HEK293 (cell line): Measurements from ENCODE around the gene MSRB1.

Experiments used
- CTCF ChIA-PET: fragments of 350-600 bp; formaldehyde crosslinking; extraction: SDS; loops from one replicate; lab custom pipeline; 2021; ENCODE audit warnings: antibody characterized with exemption; lab: Yijun Ruan, JAX
- POLR2A ChIA-PET: fragments of 300-600 bp; formaldehyde crosslinking; extraction: SDS; loops from one replicate; lab custom pipeline; 2020; ENCODE audit warnings: antibody characterized with exemption, inconsistent platforms; lab: Yijun Ruan, JAX
- H3K27ac ChIP-seq: fragments of 200-500 bp; sonication (Bioruptor generic); 2 replicates; pipeline ENCODE4 v1.5.1; 2014; ENCODE audit warnings: low read depth, low read length, control low read depth, inconsistent platforms; ENCODE audit errors: extremely low read depth
- H3K36me3 ChIP-seq, 2 experiments: fragments of 200-500 bp in 1 of 2; sonication (Bioruptor generic) in 1 of 2; 1 replicate in 1 of 2; 2 replicates in 1 of 2; pipeline ENCODE4 v1.5.1; 2014 to 2017; ENCODE audit warnings: inconsistent platforms in 2 of 2, low read length in 2 of 2; ENCODE audit not compliant: control insufficient read depth in 2 of 2, insufficient read depth in 1 of 2
- H3K4me1 ChIP-seq: fragments of 200-500 bp; sonication (Bioruptor generic); 2 replicates; pipeline ENCODE4 v1.5.1; 2014; ENCODE audit warnings: mild to moderate bottlenecking, low read length, inconsistent platforms; ENCODE audit not compliant: control insufficient read depth, insufficient read depth
- H3K4me3 ChIP-seq: 2 replicates; pipeline ENCODE4 v1.5.1; 2011; ENCODE audit warnings: low read depth, mild to moderate bottlenecking, control low read depth, low read length, moderate library complexity
- H3K9me3 ChIP-seq: fragments of 200-500 bp; sonication (Bioruptor generic); 2 replicates; pipeline ENCODE4 v1.5.1; 2014; ENCODE audit warnings: low read depth, low read length, inconsistent platforms; ENCODE audit not compliant: control insufficient read depth, insufficient read depth
- HOXC10 ChIP-seq: sonication (generic); formaldehyde crosslinking; IDR thresholded peaks from 2 replicates; pipeline ENCODE4 v1.8.1; 2023; ENCODE audit warnings: mild to moderate bottlenecking, missing genetic modification reagents
- KLF9 ChIP-seq: fragments of 450-650 bp; formaldehyde crosslinking; IDR thresholded peaks from 2 replicates; pipeline ENCODE4 v1.5.1; 2016; ENCODE audit warnings: missing biosample characterization, missing genetic modification characterization, low read depth
- PRDM1 ChIP-seq: fragments of 450-650 bp; formaldehyde crosslinking; IDR thresholded peaks from 2 replicates; pipeline ENCODE4; 2016; ENCODE audit warnings: missing biosample characterization, missing genetic modification characterization
- SETDB1 ChIP-seq: IDR thresholded peaks from one replicate; pipeline ENCODE4 v1.6.1; 2017; ENCODE audit warnings: mild to moderate bottlenecking, low read length, moderate library complexity, mixed read lengths; ENCODE audit not compliant: insufficient read length
- SP2 ChIP-seq: fragments of 450-650 bp; formaldehyde crosslinking; IDR thresholded peaks from 2 replicates; pipeline ENCODE4 v1.5.1; 2016; ENCODE audit warnings: missing biosample characterization, missing genetic modification characterization
- TRIM28 ChIP-seq: IDR thresholded peaks from 2 replicates; pipeline ENCODE4 v1.6.1; 2011; ENCODE audit warnings: low read length, control low read depth, borderline replicate concordance
- ZBTB17 ChIP-seq: fragments of 450-650 bp; formaldehyde crosslinking; IDR thresholded peaks from 2 replicates; pipeline ENCODE4 v1.5.1; 2016; ENCODE audit warnings: missing biosample characterization, missing genetic modification characterization
- ZBTB8A ChIP-seq: fragments of 450-650 bp; formaldehyde crosslinking; IDR thresholded peaks from 2 replicates; pipeline ENCODE4 v1.5.1; 2016; ENCODE audit warnings: missing biosample characterization, missing genetic modification characterization
- ZFHX2 ChIP-seq: fragments of 450-650 bp; formaldehyde crosslinking; conservative IDR thresholded peaks from 2 replicates; pipeline ENCODE4 v1.5.1; 2016; ENCODE audit warnings: missing biosample characterization, missing genetic modification characterization
- ZNF10 ChIP-seq: fragments of 450-650 bp; formaldehyde crosslinking; IDR thresholded peaks from 2 replicates; pipeline ENCODE4 v1.5.1; 2017; ENCODE audit warnings: missing biosample characterization, missing genetic modification characterization
- ZNF132 ChIP-seq: fragments of 450-650 bp; formaldehyde crosslinking; IDR thresholded peaks from 2 replicates; pipeline ENCODE4 v1.5.1; 2017; ENCODE audit warnings: missing biosample characterization, missing genetic modification characterization, borderline replicate concordance
- ZNF157 ChIP-seq: fragments of 450-650 bp; formaldehyde crosslinking; IDR thresholded peaks from 2 replicates; pipeline ENCODE4 v1.5.1; 2016; ENCODE audit warnings: missing biosample characterization, missing genetic modification characterization
- ZNF184 ChIP-seq: fragments of 450-650 bp; IDR thresholded peaks from 2 replicates; pipeline ENCODE4 v1.5.1; 2018; ENCODE audit warnings: missing biosample characterization, mild to moderate bottlenecking, missing genetic modification characterization
- ZNF239 ChIP-seq: fragments of 450-650 bp; formaldehyde crosslinking; IDR thresholded peaks from 2 replicates; pipeline ENCODE4 v1.5.1; 2016; ENCODE audit warnings: missing biosample characterization, missing genetic modification characterization
- ZNF341 ChIP-seq: fragments of 450-650 bp; formaldehyde crosslinking; IDR thresholded peaks from 2 replicates; pipeline ENCODE4; 2016; ENCODE audit warnings: low read depth, missing biosample characterization, missing genetic modification characterization
- ZNF558 ChIP-seq: fragments of 450-650 bp; formaldehyde crosslinking; IDR thresholded peaks from 2 replicates; pipeline ENCODE4 v1.5.1; 2016; ENCODE audit warnings: missing biosample characterization, missing genetic modification characterization
- ZNF600 ChIP-seq: fragments of 450-650 bp; formaldehyde crosslinking; IDR thresholded peaks from 2 replicates; pipeline ENCODE4 v1.5.1; 2016; ENCODE audit warnings: missing biosample characterization, missing genetic modification characterization
- ZNF629 ChIP-seq: fragments of 450-650 bp; formaldehyde crosslinking; IDR thresholded peaks from 2 replicates; pipeline ENCODE4 v1.5.1; 2017; ENCODE audit warnings: missing biosample characterization, missing genetic modification characterization
- ZNF707 ChIP-seq: fragments of 450-650 bp; formaldehyde crosslinking; IDR thresholded peaks from 2 replicates; pipeline ENCODE4 v1.5.1; 2016; ENCODE audit warnings: missing biosample characterization, missing genetic modification characterization
- TF ChIP-seq, protein P1 (sequence below): fragments of 450-650 bp; formaldehyde crosslinking; IDR thresholded peaks from 2 replicates; pipeline ENCODE4 v1.5.1; 2016; ENCODE audit warnings: missing biosample characterization, missing genetic modification characterization
- TF ChIP-seq, protein P2 (sequence below): fragments of 450-650 bp; formaldehyde crosslinking; IDR thresholded peaks from 2 replicates; pipeline ENCODE4 v1.5.1; 2016; ENCODE audit warnings: missing biosample characterization, missing genetic modification characterization
- TF ChIP-seq, protein P3 (sequence below): fragments of 450-650 bp; formaldehyde crosslinking; IDR thresholded peaks from 2 replicates; pipeline ENCODE4 v1.5.1; 2016; ENCODE audit warnings: missing biosample characterization, missing genetic modification characterization, low read depth
- TF ChIP-seq, protein P4 (sequence below): fragments of 450-650 bp; formaldehyde crosslinking; IDR thresholded peaks from 2 replicates; pipeline ENCODE4 v1.5.1; 2016; ENCODE audit warnings: missing biosample characterization, missing genetic modification characterization
- TF ChIP-seq, protein P5 (sequence below): fragments of 450-650 bp; formaldehyde crosslinking; IDR thresholded peaks from 2 replicates; pipeline ENCODE4; 2016; ENCODE audit warnings: missing biosample characterization, missing genetic modification characterization

MSRB1 gene

DNA sequence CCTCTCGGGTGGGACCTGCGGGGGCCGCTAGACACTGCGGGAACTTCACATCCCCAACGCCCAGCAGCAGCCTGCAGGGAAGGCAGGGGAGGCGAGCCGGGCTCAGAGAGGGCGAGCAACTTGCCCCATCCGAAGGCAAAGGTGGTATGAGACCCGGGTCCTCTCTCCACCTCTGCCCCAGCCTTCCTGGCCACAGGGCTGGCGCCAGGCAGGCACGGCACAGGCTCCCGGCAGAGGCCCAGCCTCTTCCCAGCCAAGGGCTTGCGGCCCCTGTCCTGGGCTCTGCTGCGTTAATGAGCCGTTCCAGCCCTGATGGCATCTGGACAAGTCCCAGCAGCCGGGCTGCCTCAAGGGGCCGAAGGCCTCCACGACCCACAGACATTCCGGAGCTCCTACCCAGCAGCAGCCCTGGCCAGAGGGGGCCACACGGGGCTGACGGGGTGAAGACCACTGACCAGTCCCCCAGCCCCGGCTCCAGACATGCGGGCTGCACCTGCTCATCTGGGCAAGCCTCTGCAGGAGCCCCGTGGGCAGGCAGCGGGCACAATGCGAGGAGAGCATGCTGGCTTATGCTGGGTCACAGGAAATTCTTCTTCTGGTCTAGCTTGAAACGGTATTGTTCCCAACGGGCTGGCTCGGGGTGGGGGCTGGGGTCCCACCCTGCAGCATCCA lies 23.5 kb downstream of the MSRB1 start:
- ChIA-PET CTCF (interaction anchor here (1.6 kb wide), 1 partner anchor 19 kb away, joined by 4 read pairs; no protein-coding TSS in a partner anchor), POLR2A (interaction anchor here (0.6 kb wide), 1 partner anchor 198 kb away, joined by 4 read pairs; no protein-coding TSS in a partner anchor)
- Histone ChIP-seq H3K27ac (no peak overlapping the region), H3K4me3 (no peak overlapping the region), H3K4me1 (no peaks in the 10 kb centered on the region; the same call in 1 of the 2 replicates), H3K9me3 (no peaks in the 10 kb centered on the region), H3K36me3 (no peaks in the 10 kb centered on the region)
- no peak for TF ChIP-seq ZNF629 (tag by site-specific recombination)
- no peak for TF ChIP-seq ZNF239 (tag by site-specific recombination)
- TF ChIP-seq ZBTB8A (tag by site-specific recombination), result 0 out of 2 replicates have a peak, but pooled peaks have one; percentile 28
- TF ChIP-seq SP2 (tag by site-specific recombination), result 0 out of 2 replicates have a peak, but pooled peaks have one; percentile 9
- no peak for TF ChIP-seq HOXC10 (CRISPR knock-in tag)
- TF ChIP-seq, protein P1, sequence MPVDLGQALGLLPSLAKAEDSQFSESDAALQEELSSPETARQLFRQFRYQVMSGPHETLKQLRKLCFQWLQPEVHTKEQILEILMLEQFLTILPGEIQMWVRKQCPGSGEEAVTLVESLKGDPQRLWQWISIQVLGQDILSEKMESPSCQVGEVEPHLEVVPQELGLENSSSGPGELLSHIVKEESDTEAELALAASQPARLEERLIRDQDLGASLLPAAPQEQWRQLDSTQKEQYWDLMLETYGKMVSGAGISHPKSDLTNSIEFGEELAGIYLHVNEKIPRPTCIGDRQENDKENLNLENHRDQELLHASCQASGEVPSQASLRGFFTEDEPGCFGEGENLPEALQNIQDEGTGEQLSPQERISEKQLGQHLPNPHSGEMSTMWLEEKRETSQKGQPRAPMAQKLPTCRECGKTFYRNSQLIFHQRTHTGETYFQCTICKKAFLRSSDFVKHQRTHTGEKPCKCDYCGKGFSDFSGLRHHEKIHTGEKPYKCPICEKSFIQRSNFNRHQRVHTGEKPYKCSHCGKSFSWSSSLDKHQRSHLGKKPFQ (tag by site-specific recombination), result no peak
- peak; percentile 23; the same call in 1 of the 2 replicates for TF ChIP-seq ZNF600
- TF ChIP-seq ZBTB17 (tag by site-specific recombination), result peak; percentile 41; the same call in 1 of the 2 replicates
- TF ChIP-seq ZNF132 (tag by site-specific recombination), result no peak
- TF ChIP-seq ZNF707, result no peak

DNA sequence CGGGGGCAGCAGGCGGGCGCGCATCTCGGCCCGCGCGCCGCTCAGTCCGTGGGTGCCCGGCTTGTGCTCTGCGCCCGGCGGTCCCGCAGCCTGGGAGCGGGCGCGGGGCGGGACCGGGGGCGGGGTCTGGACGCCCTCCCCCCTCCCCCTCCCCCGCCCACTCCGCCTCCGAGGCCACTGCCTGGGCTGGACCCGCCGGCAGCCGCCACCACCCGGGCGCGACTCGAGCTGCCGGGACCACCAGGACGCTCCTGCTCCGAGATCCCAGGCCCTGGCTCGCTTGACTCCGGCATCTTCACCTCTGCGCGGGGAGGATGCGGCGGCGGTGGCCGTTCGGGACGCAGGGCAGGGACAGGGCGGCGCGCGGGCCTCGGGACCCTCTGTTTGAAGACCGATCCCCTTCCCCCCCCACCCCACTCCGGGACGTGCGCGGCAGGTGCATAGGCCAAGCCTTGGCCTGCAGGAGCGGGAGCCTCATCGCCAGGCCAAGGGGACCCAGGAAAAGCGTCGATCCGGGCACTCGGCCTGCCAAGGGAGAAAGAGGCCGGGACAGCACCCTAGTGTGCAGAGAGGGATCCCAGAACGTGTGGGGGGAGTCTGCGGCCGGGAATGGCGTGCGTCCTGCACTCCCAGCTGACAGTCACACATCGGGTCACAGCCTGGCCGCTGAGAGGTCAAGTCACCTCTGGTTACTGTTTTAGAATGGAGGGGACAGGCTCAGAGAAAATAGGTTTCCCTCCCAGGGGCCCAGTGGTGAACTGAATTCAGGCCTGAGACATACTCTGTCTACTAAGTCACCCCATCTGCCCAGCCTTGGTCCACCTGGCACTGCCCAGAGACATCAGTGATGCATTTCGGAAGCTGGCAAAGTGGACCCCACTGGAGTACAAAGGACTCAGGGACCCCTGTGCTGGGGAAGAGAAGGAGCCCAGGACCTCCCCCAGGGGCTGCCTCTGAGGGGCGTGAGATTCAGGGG lies 24.4 kb downstream of the MSRB1 start, which contains the start of gene HS3ST6:
HS3ST6 (minus strand) TSS at position 65 of the 976 bp plus-strand sequence. CDS start 92 bp downstream, outside the sequence.
- H3K4me1 ChIP-seq, result no peaks in the 10 kb centered on the region; the same call in 1 of the 2 replicates
- no peaks in the 10 kb centered on the region for H3K9me3 ChIP-seq
- H3K4me3 ChIP-seq, result no peak within 1 kb of the TSS
- H3K36me3 ChIP-seq, result no peaks in the 10 kb centered on the region
- ChIA-PET CTCF (interaction anchor here (1.6 kb wide), 1 partner anchor 18 kb away, joined by 4 read pairs; no protein-coding TSS in a partner anchor), POLR2A (no interaction called here)
- H3K27ac ChIP-seq, result no peak within 1 kb of the TSS
- TF ChIP-seq ZNF10 (tag by site-specific recombination) (no peak), TRIM28 (no peak), ZNF184 (tag by site-specific recombination) (no peak), ZFHX2 (tag by site-specific recombination) (peak; percentile 29; the same call in 1 of the 2 replicates), ZNF341 (tag by site-specific recombination) (no peak), ZNF558 (tag by site-specific recombination) (no peak), SETDB1 (no peak), KLF9 (tag by site-specific recombination) (0 out of 2 replicates have a peak, but pooled peaks have one; percentile 18), ZNF600 (0 out of 2 replicates have a peak, but pooled peaks have one; percentile 25), ZNF157 (tag by site-specific recombination) (no peak), PRDM1 (tag by site-specific recombination) (no peak)
- TF ChIP-seq, protein P2, sequence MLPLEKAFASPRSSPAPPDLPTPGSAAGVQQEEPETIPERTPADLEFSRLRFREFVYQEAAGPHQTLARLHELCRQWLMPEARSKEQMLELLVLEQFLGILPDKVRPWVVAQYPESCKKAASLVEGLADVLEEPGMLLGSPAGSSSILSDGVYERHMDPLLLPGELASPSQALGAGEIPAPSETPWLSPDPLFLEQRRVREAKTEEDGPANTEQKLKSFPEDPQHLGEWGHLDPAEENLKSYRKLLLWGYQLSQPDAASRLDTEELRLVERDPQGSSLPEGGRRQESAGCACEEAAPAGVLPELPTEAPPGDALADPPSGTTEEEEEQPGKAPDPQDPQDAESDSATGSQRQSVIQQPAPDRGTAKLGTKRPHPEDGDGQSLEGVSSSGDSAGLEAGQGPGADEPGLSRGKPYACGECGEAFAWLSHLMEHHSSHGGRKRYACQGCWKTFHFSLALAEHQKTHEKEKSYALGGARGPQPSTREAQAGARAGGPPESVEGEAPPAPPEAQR (tag by site-specific recombination), result no peak
- TF ChIP-seq, protein P3, sequence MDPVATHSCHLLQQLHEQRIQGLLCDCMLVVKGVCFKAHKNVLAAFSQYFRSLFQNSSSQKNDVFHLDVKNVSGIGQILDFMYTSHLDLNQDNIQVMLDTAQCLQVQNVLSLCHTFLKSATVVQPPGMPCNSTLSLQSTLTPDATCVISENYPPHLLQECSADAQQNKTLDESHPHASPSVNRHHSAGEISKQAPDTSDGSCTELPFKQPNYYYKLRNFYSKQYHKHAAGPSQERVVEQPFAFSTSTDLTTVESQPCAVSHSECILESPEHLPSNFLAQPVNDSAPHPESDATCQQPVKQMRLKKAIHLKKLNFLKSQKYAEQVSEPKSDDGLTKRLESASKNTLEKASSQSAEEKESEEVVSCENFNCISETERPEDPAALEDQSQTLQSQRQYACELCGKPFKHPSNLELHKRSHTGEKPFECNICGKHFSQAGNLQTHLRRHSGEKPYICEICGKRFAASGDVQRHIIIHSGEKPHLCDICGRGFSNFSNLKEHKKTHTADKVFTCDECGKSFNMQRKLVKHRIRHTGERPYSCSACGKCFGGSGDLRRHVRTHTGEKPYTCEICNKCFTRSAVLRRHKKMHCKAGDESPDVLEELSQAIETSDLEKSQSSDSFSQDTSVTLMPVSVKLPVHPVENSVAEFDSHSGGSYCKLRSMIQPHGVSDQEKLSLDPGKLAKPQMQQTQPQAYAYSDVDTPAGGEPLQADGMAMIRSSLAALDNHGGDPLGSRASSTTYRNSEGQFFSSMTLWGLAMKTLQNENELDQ (tag by site-specific recombination), result no peak
- TF ChIP-seq, protein P4, sequence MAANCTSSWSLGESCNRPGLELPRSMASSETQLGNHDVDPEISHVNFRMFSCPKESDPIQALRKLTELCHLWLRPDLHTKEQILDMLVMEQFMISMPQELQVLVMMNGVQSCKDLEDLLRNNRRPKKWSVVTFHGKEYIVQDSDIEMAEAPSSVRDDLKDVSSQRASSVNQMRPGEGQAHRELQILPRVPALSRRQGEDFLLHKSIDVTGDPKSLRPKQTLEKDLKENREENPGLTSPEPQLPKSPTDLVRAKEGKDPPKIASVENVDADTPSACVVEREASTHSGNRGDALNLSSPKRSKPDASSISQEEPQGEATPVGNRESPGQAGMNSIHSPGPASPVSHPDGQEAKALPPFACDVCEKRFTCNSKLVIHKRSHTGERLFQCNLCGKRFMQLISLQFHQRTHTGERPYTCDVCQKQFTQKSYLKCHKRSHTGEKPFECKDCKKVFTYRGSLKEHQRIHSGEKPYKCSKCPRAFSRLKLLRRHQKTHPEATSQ (tag by site-specific recombination), result no peak
- TF ChIP-seq, protein P5, sequence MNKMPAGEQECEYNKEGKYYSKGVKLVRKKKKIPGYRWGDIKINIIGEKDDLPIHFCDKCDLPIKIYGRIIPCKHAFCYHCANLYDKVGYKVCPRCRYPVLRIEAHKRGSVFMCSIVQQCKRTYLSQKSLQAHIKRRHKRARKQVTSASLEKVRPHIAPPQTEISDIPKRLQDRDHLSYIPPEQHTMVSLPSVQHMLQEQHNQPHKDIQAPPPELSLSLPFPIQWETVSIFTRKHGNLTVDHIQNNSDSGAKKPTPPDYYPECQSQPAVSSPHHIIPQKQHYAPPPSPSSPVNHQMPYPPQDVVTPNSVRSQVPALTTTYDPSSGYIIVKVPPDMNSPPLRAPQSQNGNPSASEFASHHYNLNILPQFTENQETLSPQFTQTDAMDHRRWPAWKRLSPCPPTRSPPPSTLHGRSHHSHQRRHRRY (tag by site-specific recombination), result no peak
